PC-3 (cell line): ENCODE results near the gene ZNRF4. TPM values are rescaled to one million over a fixed set of nuclear protein-coding genes. Genes with fewer than 3 reads are reported as not detected.

ENCODE experiments used
- ATAC-seq: fragments of 200-7000 bp; cut with Tn5 transposase; 2 replicates; pipeline ENCODE4 v1.9.1; 2020; ENCODE audit warnings: mild to moderate bottlenecking, moderate library complexity
- BruUV-seq: library from RNA; stranded (reverse); fragments of 400-500 nt; replicated peaks from 2 replicates; lab custom pipeline; 2021; lab: Mats Ljungman, UMichigan
- CTCF ChIA-PET: fragments of 300-600 bp; sonication (Branson Sonifier 250); formaldehyde crosslinking; loops from one replicate; lab custom pipeline; 2022; ENCODE audit warnings: antibody characterized with exemption; lab: Charles Lee
- POLR2A ChIA-PET: fragments of 300-600 bp; sonication (Branson Sonifier 250); formaldehyde crosslinking; loops from one replicate; lab custom pipeline; 2022; ENCODE audit warnings: antibody characterized with exemption; ENCODE audit not compliant: unreplicated experiment; lab: Charles Lee
- DNase-seq: peaks from one replicate; pipeline ENCODE4 v3.0.0-alpha.2; 2015
- H2AFZ ChIP-seq: fragments of 300-600 bp; sonication (generic); 2 replicates; pipeline ENCODE4 v1.6.0; 2016; ENCODE audit warnings: antibody characterized with exemption, low read length
- H3F3A ChIP-seq: fragments of 300-600 bp; sonication (generic); one replicate; pipeline ENCODE4 v1.6.0; 2017; ENCODE audit warnings: antibody characterized with exemption, low read length, control low read depth, mild to moderate bottlenecking; ENCODE audit not compliant: unreplicated experiment
- H3K27ac ChIP-seq: fragments of 300-600 bp; sonication (generic); 2 replicates; pipeline ENCODE4 v1.5.1; 2016; ENCODE audit warnings: mild to moderate bottlenecking, low read length
- H3K27me3 ChIP-seq: fragments of 300-600 bp; sonication (generic); 2 replicates; pipeline ENCODE4 v1.6.1; 2016; ENCODE audit warnings: low read length, mixed read lengths
- H3K36me3 ChIP-seq: fragments of 300-600 bp; sonication (generic); 2 replicates; pipeline ENCODE4 v1.6.1; 2016; ENCODE audit warnings: low read depth, mixed run types, low read length, mixed read lengths
- H3K4me1 ChIP-seq: fragments of 300-600 bp; sonication (generic); 2 replicates; pipeline ENCODE4 v1.5.1; 2016; ENCODE audit warnings: low read length; ENCODE audit not compliant: insufficient read depth
- H3K4me2 ChIP-seq: fragments of 300-600 bp; sonication (generic); 2 replicates; pipeline ENCODE4 v1.6.0; 2016; ENCODE audit warnings: low read length
- H3K4me3 ChIP-seq: fragments of 300-600 bp; sonication (generic); 2 replicates; pipeline ENCODE4 v1.5.1; 2016; ENCODE audit warnings: mild to moderate bottlenecking, low read length, mixed read lengths
- H3K79me2 ChIP-seq: fragments of 300-600 bp; sonication (generic); 2 replicates; pipeline ENCODE4 v1.6.1; 2017; ENCODE audit warnings: low read length, mixed read lengths
- H3K9ac ChIP-seq: fragments of 300-600 bp; sonication (generic); 2 replicates; pipeline ENCODE4 v1.6.0; 2016; ENCODE audit warnings: mild to moderate bottlenecking, low read length
- H3K9me2 ChIP-seq: fragments of 300-600 bp; sonication (generic); replicated peaks from 2 replicates; pipeline ENCODE4 v1.6.1; 2016; ENCODE audit warnings: mixed run types, low read length, mixed read lengths
- H3K9me3 ChIP-seq: fragments of 300-600 bp; sonication (generic); 2 replicates; pipeline ENCODE4 v1.6.1; 2016; ENCODE audit warnings: low read length, mixed read lengths
- H4K20me1 ChIP-seq: fragments of 300-600 bp; sonication (generic); 2 replicates; pipeline ENCODE4 v1.6.1; 2016; ENCODE audit warnings: low read length, mixed read lengths
- EZH2 ChIP-seq: fragments of 300-600 bp; sonication (generic); IDR thresholded peaks from one replicate; pipeline ENCODE4 v1.6.1; 2017; ENCODE audit warnings: antibody characterized with exemption, mild to moderate bottlenecking, low read length; ENCODE audit not compliant: unreplicated experiment
- EZH2phosphoT487 ChIP-seq: fragments of 300-600 bp; sonication (generic); IDR thresholded peaks from 2 replicates; pipeline ENCODE4 v1.6.1; 2018; ENCODE audit warnings: mild to moderate bottlenecking, antibody characterized with exemption, low read length, borderline replicate concordance
- intact Hi-C: fragments of 100-400 bp; cut with micrococcal nuclease; formaldehyde crosslinking; loops from 2 replicates; pipeline ENCODE4 v1.9.0; 2023
- total RNA-seq: library from RNA; depleted of rRNA; stranded (reverse); fragments of >200 nt; gene quantifications from 2 replicates; pipeline ENCODE4 v1.2.3, GENCODE V29; 2014
- TF ChIP-seq, protein P1 (sequence below): fragments of 300-600 bp; sonication (generic); conservative IDR thresholded peaks from 2 replicates; pipeline ENCODE4 v1.5.1; 2017; ENCODE audit warnings: antibody characterized with exemption, low read depth, mild to moderate bottlenecking, low read length

Gene ZNRF4
- total RNA-seq, 1 experiment from 2014 or later, result not detected

DNA sequence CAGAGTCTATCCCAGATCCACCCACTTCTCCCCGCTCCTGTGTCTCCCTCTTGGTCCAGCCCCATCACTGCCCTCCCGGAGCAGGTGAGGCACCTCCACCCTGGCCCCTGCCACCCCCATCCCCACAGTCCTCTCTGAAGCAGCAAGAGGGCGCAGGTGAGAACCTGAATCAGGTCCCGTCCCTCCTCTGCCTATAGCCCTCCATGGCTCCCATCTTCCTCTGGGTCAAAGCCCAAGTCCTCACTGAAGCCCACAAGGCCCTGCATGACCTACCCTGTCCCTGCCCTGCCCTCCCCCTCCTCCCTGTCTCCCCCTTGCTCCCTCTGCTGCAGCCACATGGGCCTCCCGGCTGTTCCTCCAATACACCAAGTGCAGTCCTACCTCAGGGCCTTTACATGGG is 10.8 kb upstream of the ZNRF4 start:
- no peak overlapping the region for H3K4me3 ChIP-seq
- H3K27ac ChIP-seq, result no peak overlapping the region
- no peaks in the 10 kb centered on the region for H3K79me2 ChIP-seq
- POLR2A ChIA-PET, result no interaction called here
- no peaks in the 10 kb centered on the region for H3K9me3 ChIP-seq
- DNase-seq (no peak), ATAC-seq (no peak)
- no peaks in the 10 kb centered on the region for H4K20me1 ChIP-seq
- no peaks in the 10 kb centered on the region for H3F3A ChIP-seq
- H3K27me3 ChIP-seq, result peaks cover 27% of the 10 kb centered on the region
- intact Hi-C loops, result no loop called here
- no peaks in the 10 kb centered on the region for H3K4me1 ChIP-seq
- no TSS peak for BruUV-seq
- no peak overlapping the region for H3K9ac ChIP-seq
- H2AFZ ChIP-seq, result no peak overlapping the region
- no peak overlapping the region for H3K4me2 ChIP-seq
- no peak for TF ChIP-seq EZH2phosphoT487
- TF ChIP-seq EZH2, result no peak
- TF ChIP-seq, protein P1, sequence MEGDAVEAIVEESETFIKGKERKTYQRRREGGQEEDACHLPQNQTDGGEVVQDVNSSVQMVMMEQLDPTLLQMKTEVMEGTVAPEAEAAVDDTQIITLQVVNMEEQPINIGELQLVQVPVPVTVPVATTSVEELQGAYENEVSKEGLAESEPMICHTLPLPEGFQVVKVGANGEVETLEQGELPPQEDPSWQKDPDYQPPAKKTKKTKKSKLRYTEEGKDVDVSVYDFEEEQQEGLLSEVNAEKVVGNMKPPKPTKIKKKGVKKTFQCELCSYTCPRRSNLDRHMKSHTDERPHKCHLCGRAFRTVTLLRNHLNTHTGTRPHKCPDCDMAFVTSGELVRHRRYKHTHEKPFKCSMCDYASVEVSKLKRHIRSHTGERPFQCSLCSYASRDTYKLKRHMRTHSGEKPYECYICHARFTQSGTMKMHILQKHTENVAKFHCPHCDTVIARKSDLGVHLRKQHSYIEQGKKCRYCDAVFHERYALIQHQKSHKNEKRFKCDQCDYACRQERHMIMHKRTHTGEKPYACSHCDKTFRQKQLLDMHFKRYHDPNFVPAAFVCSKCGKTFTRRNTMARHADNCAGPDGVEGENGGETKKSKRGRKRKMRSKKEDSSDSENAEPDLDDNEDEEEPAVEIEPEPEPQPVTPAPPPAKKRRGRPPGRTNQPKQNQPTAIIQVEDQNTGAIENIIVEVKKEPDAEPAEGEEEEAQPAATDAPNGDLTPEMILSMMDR, result no peak
- no peaks in the 10 kb centered on the region for H3K9me2 ChIP-seq
- CTCF ChIA-PET, result no interaction called here
- no peaks in the 10 kb centered on the region for H3K36me3 ChIP-seq

DNA sequence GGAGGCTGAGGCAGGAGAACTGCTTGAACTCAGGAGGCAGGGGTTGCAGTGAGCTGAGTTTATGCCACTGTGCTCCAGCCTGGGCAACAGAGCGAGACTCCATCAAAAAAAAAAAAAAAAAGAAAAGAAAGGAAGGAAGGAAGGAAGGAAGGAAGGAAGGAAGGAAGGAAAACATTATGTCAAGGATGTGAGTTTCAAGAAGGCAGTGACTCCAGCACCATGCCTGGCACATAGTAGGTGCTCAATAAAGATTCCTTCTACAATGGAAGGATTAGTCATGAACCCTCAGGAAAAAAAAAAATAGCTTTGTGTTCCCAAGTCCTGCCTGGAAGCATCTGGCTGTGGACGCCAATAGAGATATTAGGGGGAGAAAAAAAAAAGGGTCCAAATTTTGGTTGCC is 10.1 kb upstream of the ZNRF4 start:
- H2AFZ ChIP-seq, result no peak overlapping the region
- intact Hi-C loops, result no loop called here
- CTCF ChIA-PET, result interaction anchor here (0.7 kb wide), 1 partner anchor 44 kb away, joined by 6 read pairs; no protein-coding TSS in a partner anchor

DNA sequence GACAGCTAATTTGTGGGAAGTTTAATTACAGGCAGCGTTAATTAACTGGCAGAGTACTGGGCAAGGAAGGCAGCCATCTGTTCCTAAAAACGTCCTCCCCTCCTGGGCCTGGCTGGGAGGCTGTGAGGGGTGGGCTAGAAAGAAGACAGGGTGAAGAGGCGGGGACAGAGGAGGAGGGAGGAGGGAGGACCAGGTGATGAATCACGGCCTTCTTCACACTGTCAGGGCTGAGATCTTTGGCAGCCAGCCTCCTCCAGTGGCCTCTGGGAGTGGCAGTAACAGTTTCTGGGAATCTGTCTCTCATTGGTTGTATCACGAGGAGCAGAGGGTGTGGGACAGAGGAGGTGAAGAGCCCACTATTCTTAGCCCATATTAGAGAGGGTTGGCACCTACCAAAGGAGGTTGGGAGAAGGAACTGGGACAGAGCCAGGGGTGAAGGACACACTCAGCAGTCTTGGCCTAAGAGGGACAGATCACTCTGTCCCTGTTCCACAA is 9.6 kb upstream of the ZNRF4 start:
- Histone ChIP-seq H2AFZ (no peak overlapping the region), H3K4me2 (no peak overlapping the region), H3K36me3 (no peaks in the 10 kb centered on the region), H3K9me3 (no peaks in the 10 kb centered on the region), H3K4me3 (no peak overlapping the region), H4K20me1 (no peaks in the 10 kb centered on the region), H3K4me1 (no peaks in the 10 kb centered on the region), H3K9ac (no peak overlapping the region), H3K79me2 (no peaks in the 10 kb centered on the region), H3K27me3 (peaks cover 33% of the 10 kb centered on the region), H3K9me2 (no peaks in the 10 kb centered on the region), H3K27ac (no peak overlapping the region), H3F3A (no peaks in the 10 kb centered on the region)
- no TSS peak for BruUV-seq
- intact Hi-C loops, result no loop called here
- peak; percentile 87 for ATAC-seq
- TF ChIP-seq EZH2phosphoT487 (no peak), EZH2 (no peak)
- TF ChIP-seq, protein P1, result no peak
- CTCF ChIA-PET, result interaction anchor here (0.7 kb wide), 1 partner anchor 44 kb away, joined by 6 read pairs; no protein-coding TSS in a partner anchor
- POLR2A ChIA-PET, result no interaction called here
- peak; percentile 67 for DNase-seq

More for the DNA sequence above, 10.1 kb upstream of the ZNRF4 start:
- H3K27me3 ChIP-seq, result peaks cover 32% of the 10 kb centered on the region
- H3F3A ChIP-seq, result no peaks in the 10 kb centered on the region
- no peaks in the 10 kb centered on the region for H3K4me1 ChIP-seq
- no peaks in the 10 kb centered on the region for H3K9me2 ChIP-seq
- no peak for DNase-seq
- H3K4me3 ChIP-seq, result no peak overlapping the region
- POLR2A ChIA-PET, result no interaction called here
- ATAC-seq, result no peak
- H3K27ac ChIP-seq, result no peak overlapping the region
- no peaks in the 10 kb centered on the region for H3K36me3 ChIP-seq
- no peak overlapping the region for H3K4me2 ChIP-seq
- H3K9me3 ChIP-seq, result no peaks in the 10 kb centered on the region
- H3K79me2 ChIP-seq, result no peaks in the 10 kb centered on the region
- H4K20me1 ChIP-seq, result no peaks in the 10 kb centered on the region
- no peak overlapping the region for H3K9ac ChIP-seq
- no peak for TF ChIP-seq EZH2phosphoT487
- TF ChIP-seq EZH2, result no peak
- TF ChIP-seq, protein P1, result no peak
- no TSS peak for BruUV-seq
